ENCODE measurements around the gene ANAPC13.

The ANAPC13 gene, protein sequence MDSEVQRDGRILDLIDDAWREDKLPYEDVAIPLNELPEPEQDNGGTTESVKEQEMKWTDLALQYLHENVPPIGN

DNA sequence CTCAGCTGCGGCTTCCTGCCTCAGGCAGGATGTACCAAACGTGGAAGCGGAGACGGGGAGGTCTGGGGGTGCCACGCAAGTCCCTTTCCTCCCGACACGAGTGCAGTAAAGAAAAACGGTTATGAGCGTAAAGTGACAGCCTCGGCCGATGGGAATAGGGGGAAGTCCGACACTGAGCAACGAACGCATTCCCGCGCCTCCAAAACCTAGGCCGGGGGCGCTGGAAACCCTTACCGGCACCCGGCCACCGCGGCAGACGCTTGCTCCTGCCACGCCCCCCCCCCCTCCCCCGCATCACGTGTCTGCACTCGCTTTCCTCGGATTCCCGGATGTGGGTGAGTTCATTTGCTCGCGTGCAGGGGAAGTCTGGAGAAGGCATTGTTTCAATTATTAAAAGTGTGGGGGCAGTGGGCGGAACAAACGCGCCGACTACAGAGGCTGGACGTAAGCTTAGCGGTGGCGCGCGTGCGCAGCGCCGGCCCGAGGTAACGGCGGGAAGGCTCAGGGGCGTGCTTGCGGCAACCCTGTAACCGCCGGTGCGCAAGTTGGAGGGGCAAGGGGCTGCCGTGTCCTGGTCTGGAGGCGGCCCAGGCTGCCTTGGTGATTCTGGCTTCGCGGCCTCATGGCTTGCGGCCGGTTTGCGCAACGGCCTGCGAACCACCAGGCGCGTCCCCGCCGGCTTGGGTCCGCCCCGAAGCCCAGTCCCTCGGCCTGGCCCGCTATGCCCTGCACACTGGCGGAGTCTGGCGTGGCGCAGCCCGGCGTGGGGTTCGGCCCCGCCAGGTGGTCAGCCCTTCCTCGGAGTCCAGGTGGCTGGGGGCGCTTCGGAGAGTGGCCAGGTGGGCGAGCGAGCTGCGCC, at the start of gene ANAPC13, which contains the start of gene CEP63:
ANAPC13 (minus strand) TSS at position 268 of the 859 bp plus-strand sequence. CDS start 3,081 bp downstream, outside the sequence.
CEP63 (plus strand) TSS at position 340 of the 859 bp plus-strand sequence. CDS start 9,264 bp downstream, outside the sequence.
- peak; percentile 87 for DNase-seq (ENCODE audit: low read depth)

DNA sequence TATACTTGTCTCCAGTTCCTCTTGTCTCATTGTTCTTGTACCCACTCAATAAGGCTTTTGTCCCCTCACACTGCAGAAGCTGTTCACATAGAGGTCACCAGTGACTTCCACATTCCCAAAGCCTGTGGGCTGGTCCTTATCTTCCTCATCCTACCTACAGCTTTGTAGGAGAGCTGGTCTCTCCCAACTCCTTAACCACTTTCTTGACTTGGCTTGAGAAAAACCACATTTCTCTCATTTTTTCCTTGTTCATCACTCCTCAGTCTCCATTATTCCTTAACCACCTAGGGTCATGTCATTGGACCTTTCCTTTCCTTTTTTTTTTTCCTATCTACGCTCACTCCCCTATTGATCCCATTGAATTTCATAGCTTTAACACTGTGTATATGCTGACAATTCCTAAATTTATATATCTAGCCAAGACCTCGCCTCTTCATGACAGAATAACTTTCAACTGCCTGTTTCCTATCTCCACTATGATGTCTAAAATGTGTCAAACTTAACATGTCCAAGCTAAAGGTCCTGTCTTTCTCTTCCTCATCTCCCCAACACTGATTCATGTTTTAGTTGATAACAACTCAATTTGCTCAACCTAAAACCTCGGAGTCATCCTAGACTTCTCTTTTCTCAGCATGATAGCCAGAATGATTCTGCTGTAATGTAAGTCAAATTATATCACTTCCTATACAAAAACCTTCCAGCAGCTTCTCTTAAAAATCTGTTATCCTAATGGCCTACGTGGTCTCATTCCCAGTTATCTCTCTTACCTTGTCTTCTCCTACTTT, 49.6 kb upstream of the ANAPC13 start:
- no peak for DNase-seq (ENCODE audit: low read depth)

DNA sequence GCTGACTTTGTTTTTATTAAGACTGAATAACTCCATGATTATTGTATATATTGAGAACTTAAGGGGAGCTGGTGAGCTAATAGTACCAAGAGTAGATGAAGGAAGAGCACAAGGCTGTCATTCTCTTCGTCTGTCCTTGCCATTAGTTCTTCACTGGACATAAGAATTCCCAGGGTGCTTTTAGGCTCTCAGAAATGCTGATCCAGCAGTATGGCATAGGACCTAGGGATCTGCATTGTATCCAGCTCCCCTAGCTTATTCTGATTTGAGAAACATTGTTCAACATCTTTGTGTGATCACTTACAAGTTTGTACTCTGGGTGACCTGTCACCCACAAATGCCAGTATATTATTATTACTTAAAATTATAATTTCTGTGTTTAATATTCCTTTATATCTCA, 47.7 kb upstream of the ANAPC13 start:
- no peak for DNase-seq (ENCODE audit: low read depth)

DNA sequence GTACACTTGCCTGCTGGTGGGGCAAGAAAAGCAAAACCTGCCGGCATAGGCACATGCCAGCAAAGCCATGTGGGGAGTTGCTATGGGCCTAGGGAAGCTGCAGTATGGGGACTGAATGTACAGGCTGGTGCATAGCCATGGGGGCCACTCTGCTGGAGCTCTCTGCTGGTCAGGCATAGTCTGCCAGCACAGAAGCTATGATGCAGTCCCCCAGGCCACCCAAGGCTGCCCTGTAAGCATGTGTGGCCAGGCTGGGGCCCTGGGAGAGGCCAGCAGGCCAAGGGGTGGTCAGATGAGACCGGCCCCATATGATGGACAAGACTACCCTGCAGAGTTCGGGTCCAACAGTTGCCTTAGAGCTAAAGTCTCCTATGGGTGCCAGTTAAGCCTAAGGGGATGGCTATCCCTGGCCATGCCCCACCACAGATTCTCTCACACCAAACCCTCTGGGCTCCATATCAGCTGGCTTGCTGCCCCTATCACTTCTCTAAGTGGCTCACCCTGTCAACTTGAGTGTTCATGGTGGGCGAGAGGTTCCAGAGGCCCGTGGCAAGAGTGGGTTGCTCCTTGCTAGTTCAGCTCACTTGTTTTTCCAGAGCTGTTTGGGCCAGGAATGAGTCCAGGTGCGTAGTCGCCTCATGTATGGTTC, 41.9 kb upstream of the ANAPC13 start:
- no peak for DNase-seq (ENCODE audit: low read depth)

DNA sequence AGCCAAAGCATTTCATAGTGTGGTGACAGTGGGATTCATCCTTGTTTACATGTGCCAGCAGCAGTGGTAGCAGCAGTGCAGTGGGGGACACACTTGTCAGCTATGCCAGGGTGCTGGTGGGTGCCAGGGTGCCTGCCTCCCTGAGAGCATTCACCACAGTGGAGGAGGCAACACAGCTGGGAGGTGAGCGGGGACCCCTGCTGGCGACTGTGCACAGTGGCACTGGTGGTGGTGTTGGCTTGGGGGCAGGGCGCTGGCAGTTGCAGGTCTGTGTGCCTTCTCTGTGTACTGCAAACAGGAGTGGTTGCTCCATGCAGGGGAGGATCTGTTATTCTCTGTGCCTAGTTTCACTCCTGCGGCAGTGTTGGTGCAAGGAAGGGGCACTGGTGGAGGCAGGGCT, 41.3 kb upstream of the ANAPC13 start:
- no peak for DNase-seq (ENCODE audit: low read depth)

DNA sequence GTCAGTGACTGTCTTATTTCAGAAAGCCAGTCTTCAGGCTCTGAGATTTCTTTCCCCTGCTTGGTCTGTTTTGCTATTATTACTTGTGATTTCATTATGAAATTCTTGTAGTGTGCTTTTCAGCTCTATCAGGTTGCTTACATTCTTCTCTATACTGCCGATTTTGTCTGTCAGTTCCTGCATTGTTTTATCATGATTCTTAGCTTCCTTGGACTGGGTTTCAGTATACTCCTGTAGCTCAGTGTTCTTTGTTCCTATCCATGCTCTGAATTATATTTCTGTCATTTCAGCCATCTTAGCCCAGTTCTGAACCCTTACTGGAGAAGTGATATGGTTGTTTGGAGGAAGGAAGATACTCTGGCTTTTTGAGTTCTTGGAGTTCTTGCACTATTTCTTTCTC, 40.5 kb upstream of the ANAPC13 start:
- DNase-seq (ENCODE audit: low read depth): no peak

DNA sequence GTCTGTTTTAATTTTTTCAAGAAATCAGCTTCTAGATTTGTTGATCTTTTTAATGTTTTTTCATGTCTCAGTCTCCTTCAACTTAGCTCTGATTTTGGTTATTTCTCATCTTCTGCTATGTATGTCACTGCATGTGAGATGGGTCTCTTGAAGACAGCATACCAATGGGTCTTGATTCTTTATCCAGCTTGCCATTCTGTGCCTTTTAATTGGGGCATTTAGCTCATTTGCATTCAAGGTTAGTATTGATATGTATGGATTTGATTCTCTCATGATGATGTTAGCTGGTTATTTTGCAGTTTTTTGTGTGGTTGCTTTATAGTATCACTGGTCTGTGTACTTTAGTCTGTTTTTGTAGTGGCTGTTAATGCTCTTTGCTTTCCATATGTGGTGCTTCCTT, 39.5 kb upstream of the ANAPC13 start:
- DNase-seq (ENCODE audit: low read depth): no peak

DNA sequence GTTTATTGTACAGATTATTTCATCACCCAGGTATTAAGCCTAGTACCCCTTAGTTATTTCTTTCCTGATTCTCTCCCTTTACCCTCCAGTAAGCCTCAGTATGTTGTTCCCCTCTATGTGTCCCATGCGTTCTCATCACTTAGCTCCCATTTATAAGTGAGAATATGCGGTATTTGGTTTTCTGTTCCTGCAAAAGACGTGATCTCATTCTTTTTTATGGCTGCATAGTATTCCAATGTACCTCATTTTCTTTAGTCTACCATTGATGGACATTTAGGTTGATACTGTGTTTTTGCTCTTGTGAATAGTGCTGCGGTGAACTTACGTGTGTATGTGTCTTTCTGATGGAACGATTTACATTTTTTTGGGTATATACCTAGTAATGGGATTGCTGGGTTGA, 36.8 kb upstream of the ANAPC13 start:
- DNase-seq (ENCODE audit: low read depth): no peak

DNA sequence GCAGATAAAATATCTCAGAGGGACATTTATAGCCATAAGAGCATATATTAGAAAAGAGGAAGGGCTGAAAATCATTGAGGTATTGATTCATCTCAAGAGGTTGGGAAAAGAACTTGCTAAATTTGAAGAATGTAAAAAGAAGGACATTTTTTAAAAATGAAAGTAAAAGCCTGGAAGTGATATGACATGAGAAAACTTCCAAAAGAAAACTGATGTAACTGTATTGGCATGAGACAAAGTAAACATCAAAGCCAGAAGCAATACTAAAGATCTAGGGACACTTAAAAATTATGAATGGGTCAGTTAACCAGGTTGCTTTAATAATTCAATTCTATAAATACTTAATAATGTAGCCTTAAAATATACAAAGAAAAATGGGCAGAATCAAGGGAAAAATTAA, 32.0 kb upstream of the ANAPC13 start:
- no peak for DNase-seq (ENCODE audit: low read depth)

DNA sequence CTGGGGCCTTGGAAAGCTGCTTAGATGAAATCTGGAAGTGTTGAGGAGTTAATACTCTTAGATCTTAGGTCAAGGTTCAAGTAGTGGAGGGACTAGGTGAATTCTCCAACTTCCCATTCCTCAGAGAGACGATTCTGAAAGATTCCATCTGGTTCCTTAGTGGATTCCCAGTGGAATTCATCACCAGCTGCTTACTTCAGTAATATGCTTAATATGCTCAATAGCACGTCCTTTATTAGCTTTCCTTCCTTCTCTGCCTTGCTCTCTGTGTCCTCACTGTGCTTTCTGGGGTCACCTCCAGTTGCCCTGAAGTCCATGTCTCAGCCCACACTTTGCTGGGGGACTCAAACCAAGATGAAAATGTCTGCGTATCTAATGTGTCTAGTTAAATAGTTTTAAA, 31.1 kb upstream of the ANAPC13 start:
- DNase-seq (ENCODE audit: low read depth): no peak

DNA sequence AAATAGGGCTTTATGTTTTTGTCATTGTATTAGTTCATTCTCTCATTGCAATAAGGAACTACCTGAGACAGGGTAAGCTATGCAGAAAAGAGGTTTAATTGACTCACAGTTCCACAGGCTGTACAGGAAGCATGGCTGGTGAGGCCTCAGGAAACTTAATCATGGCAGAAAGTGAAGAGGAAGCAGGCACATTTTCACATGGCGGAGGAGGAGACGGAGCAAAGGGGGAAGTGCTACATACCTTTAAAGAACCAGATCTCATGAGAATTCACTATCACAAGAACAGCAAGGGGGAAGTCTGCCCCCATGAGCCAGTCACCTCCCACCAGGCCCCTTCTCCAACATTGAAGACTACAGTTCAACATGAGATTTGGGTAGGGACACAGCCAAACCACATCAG, 25.7 kb upstream of the ANAPC13 start:
- no peak for DNase-seq (ENCODE audit: low read depth)

DNA sequence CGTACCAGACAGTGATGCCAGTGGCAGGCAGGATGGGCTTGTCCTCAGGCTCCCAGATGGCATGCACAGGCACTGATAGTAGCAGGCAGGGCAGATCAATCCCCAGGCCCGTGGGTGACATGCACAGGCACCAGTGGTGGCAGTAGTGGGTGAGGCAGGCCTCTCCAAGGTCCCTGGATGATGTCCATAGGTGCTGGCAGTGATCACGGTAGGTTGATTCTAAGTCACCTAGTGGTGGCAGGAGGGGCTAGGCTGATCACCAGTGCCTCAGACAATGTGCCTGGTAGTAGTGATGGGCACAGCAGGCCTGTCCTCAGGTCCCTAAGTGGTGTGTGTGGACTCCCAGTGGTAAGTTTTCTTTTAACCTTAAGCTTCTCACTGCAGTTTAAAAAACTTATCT, 19.7 kb upstream of the ANAPC13 start:
- DNase-seq (ENCODE audit: low read depth): no peak

DNA sequence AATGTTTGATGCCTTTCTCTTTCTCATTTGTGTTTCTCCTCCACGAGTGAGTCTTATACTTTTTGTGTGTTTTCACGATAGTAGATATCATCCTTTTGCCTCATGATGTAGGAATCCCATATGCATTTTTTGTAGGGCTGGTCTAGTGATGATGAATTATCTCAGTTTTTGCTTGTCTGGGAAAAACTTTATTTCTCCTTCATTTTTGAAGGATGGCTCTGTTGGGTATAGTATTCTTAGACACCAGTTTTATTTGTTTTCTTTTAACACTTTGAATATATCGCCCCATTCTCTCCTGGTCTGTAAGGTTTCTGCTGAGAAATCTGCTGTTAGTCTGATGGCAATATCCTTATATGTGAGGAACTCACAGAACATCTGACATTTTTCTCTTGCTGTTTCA, 18.3 kb upstream of the ANAPC13 start:
- no peak for DNase-seq (ENCODE audit: low read depth)

DNA sequence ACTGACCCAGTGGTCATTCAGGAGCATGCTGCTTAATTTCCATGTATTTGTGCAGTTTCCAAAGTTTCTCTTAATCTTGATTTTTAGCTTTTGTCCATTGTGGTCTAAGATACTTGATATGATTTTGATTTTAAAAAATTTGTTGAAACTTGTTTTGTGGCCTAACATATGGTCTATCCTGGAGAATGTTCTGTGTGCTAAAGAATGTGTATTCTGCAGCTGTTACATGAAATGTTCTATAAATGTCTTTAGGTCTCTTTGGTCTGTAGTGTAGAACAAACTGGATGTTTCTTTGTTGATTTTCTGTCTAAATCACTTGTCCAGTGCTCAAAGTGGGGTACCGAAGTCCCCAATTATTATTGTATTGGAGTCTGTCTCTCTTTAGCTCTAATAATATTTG, 17.5 kb upstream of the ANAPC13 start:
- no peak for DNase-seq (ENCODE audit: low read depth)

DNA sequence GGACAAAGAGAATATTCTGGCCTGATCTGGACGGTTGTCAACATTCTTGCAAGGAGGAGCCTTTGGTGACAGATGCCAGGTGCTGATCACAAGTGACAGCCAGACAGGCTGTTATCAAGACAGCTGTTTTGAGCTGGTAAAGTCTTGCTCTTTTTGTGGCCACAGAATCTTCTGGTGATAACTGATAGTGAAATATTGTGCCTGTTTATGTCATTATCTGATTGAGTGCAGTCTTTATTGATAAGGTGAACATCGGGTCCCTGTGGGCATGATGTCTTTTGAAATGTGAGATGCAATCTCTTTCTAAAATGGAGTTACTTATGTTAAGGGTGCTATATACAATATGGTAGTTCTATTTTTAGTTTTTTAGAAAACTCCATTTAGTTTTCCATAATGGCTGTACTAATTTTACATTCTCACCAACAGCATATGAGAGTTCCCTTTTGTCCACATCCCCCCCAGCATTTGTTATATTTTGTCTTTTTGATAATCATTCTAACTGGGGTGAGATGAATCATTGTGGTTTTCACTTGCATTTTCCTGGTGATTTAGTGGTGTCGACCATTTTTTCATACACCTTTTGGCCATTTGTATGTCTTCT, 10.8 kb upstream of the ANAPC13 start:
- DNase-seq (ENCODE audit: low read depth): no peak

DNA sequence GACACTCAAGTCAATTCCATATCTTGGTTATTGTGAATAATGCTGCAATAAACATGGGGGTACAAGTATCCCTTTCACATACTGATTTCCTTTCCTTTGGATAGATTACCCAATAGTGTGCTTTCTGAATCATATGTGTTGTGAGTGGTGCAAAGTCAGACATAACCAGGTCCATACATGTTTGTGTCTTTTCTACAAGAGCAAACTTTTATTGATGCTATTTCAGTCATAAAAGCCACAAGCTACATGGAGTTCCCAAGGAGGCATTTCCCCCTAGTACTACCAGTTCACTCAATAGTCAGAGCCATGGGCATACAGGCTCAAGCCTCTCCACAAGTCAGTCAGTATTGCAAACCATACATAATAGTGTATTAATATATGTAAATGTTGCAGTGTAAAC, 10.2 kb upstream of the ANAPC13 start:
- DNase-seq (ENCODE audit: low read depth): no peak

DNA sequence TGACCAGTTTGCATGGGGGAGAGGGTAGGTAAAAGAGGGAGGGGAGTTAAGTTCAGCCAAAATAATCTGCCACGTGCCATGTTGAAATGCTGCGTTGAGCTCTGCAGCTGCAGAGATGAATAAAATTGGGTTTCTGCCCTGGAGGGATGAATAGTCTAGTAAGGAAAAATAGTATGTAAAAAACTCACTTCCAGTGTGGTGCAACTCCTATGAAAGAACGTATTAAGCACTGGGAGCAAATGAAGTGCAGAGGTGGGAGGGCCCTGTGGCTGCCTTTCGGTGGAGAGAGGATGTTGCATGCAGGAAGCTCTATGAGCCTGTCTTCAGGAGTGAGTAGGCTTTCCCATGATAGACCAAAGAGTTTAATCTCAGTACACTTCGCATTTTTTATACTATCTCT, 8.7 kb upstream of the ANAPC13 start:
- DNase-seq (ENCODE audit: low read depth): no peak

DNA sequence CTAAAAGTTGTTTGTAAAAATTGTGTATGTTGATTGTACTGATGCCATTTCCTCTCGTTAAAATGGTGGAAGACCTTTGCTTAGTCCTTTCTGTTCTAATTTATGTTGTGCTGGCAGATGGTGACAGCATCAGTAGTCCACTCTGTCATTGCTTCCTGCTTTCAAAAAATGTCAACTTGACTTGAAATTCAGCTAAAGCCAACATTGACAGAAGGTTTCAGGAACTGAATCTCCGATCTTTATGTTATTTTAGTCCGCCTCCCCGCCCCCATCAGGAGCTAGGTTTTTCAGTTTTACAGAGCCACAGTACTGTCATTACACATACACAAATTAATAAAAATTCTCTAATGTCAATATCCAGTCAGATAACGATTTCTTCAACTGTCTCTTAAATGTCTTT, 1.6 kb upstream of the ANAPC13 start:
- no peak for DNase-seq (ENCODE audit: low read depth)

DNA sequence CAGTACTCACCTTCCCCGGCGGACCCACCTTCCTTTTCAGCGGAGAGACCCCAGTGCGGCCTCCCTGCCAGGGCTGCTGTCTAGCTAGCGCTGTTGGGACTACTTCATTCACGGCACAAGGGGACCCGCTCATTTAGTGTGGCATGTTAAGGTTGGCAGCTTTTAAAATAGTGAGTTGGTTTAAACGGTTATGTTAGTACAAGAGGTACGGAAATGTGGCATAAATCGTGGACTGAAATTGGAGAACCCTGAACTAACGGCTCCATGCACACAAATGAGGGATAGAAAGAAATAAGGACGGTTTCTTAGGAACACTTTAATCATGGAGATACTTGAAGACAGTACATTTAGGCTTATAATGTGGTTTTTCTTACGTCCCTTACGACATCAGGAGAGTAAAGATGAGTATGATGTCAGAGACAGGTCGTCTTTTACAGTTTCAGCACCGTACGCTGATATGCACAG, 824 bp upstream of the ANAPC13 start:
- DNase-seq (ENCODE audit: low read depth): no peak

DNA sequence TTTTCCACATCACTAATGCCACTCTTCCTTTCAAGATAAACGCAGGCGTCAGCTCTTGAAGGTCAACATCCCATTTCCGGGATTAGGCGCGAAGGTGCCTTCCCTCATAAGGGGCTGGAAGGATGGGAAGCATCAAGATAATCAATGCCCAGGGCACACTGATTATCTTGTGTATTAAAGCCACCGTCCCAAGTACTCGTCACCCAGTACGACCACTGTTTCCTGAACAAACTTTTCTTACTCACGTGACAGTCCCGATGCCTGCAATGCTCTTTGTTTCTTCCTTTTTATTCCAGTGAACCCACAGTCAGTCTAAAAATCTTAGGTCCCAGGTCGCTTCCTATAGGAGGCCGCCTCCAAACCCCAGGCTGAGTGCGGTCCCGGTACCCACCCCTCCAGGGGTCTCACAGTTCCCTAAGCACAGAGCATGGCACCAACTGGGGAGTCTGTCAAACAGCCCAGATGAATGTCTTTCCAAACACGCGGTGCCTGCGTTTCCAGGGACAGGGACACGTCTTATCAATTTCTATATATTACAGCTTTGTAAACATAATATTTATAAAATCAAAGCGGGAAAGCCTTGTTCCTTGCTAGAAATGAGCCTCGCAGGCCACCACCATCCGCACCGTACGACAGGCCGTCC, 589 bp downstream of the ANAPC13 start:
- DNase-seq (ENCODE audit: low read depth): no peak

DNA sequence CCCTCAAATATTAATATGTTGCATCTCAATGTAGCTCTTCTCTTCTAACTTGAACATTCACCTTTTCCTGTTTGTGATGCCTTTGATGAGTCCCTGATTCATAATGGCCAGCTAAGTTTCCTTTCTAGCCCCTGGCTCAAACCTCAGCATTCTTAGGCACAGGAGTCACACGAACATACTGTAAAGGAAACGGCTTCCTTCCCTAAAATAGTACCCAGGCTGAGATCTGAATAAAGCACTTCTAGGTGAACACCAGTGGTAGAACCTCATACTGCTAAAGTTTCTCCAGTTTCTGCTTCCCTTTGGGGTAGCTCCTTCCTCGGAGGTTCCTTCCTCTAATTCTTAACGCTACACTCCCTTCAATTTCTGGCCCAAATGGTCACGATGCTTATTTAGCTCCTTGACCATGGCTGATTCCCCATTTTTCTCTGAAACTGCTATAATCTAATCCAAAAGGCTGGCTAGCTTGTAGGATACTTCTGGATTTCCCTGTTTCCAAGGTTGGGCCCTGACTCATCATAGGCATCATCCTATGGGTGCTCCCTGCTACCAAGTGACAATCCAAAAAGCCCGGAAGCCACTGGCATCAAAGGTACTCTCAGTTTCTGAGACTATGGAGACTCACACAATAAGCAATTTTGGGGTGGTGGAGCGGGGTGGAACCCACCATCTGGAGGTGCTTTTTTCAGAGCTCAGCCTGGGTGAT, 2.4 kb downstream of the ANAPC13 start:
- DNase-seq (ENCODE audit: low read depth): no peak
